Neuron (in vitro differentiated cells): ENCODE results near the gene ABHD16A.

Experiments used
- H2AFZ ChIP-seq: one replicate; pipeline ENCODE4 v1.6.1; 2013; ENCODE audit warnings: low read depth, mild to moderate bottlenecking, inconsistent platforms, low read length, moderate library complexity
- H3K27me3 ChIP-seq: one replicate; pipeline ENCODE4 v1.6.1; 2013; ENCODE audit warnings: low read length; ENCODE audit not compliant: insufficient read depth
- H3K36me3 ChIP-seq: one replicate; pipeline ENCODE4 v1.6.1; 2013; ENCODE audit warnings: low read length; ENCODE audit not compliant: insufficient read depth
- H3K4me1 ChIP-seq: one replicate; pipeline ENCODE4 v1.6.1; 2013; ENCODE audit warnings: low read length; ENCODE audit not compliant: insufficient read depth
- H3K4me3 ChIP-seq: 2 replicates; pipeline ENCODE4 v1.5.1; 2013; ENCODE audit warnings: mild to moderate bottlenecking, low read length, moderate library complexity
- H3K9me3 ChIP-seq: one replicate; pipeline ENCODE4 v1.6.1; 2013; ENCODE audit warnings: low read length

ABHD16A gene

GRCh38 chr6:31702819-31703716, at the start of gene ABHD16A:
Gene ABHD16A, minus strand, starts transcription at chr6:31703324. Its CDS starts 43 bp downstream, at chr6:31703281.
- H3K27me3 ChIP-seq = no peaks in the 10 kb centered on the region
- H3K36me3 ChIP-seq = peaks cover 15% of the 10 kb centered on the region
- no peaks in the 10 kb centered on the region for H3K9me3 ChIP-seq
- H3K4me3 ChIP-seq = peak within 1 kb of the TSS; percentile 93
- peaks cover 9% of the 10 kb centered on the region for H3K4me1 ChIP-seq
- peak within 1 kb of the TSS; percentile 87 for H2AFZ ChIP-seq

- Histone ChIP-seq H3K27me3 (no peaks in the 10 kb centered on the region), H3K9me3 (no peaks in the 10 kb centered on the region), H2AFZ (no peak overlapping the region), H3K36me3 (peaks cover 20% of the 10 kb centered on the region), H3K4me1 (no peaks in the 10 kb centered on the region), H3K4me3 (no peak overlapping the region)
Observed at GRCh38 chr6:31752739-31753319, 49.7 kb upstream of the ABHD16A start.

GRCh38 chr6:31750411-31751022, 47.4 kb upstream of the ABHD16A start:
- no peak overlapping the region for H2AFZ ChIP-seq
- H3K4me3 ChIP-seq = no peak overlapping the region
- no peaks in the 10 kb centered on the region for H3K27me3 ChIP-seq
- H3K4me1 ChIP-seq = no peaks in the 10 kb centered on the region
- H3K36me3 ChIP-seq = peaks cover 32% of the 10 kb centered on the region
- H3K9me3 ChIP-seq = no peaks in the 10 kb centered on the region

GRCh38 chr6:31749301-31750036, 46.3 kb upstream of the ABHD16A start:
- no peaks in the 10 kb centered on the region for H3K9me3 ChIP-seq
- peaks cover 37% of the 10 kb centered on the region for H3K36me3 ChIP-seq
- H3K4me3 ChIP-seq = no peak overlapping the region

GRCh38 chr6:31744422-31744821, 41.3 kb upstream of the ABHD16A start:
- no peaks in the 10 kb centered on the region for H3K9me3 ChIP-seq
- H2AFZ ChIP-seq = no peak overlapping the region
- no peak overlapping the region for H3K4me3 ChIP-seq
- no peaks in the 10 kb centered on the region for H3K27me3 ChIP-seq
- H3K36me3 ChIP-seq = peaks cover 55% of the 10 kb centered on the region
- H3K4me1 ChIP-seq = peaks cover 6% of the 10 kb centered on the region

More at GRCh38 chr6:31749301-31750036, 46.3 kb upstream of the ABHD16A start:
- Histone ChIP-seq H3K27me3 (no peaks in the 10 kb centered on the region), H2AFZ (no peak overlapping the region), H3K4me1 (no peaks in the 10 kb centered on the region)

- H2AFZ ChIP-seq = no peak overlapping the region
Observed at GRCh38 chr6:31742894-31743293, 39.8 kb upstream of the ABHD16A start.

GRCh38 chr6:31741815-31742214, 38.7 kb upstream of the ABHD16A start:
- Histone ChIP-seq H3K36me3 (peaks cover 38% of the 10 kb centered on the region), H3K9me3 (no peaks in the 10 kb centered on the region), H3K4me3 (no peak overlapping the region), H3K4me1 (peaks cover 31% of the 10 kb centered on the region), H3K27me3 (no peaks in the 10 kb centered on the region), H2AFZ (no peak overlapping the region)

More at GRCh38 chr6:31742894-31743293, 39.8 kb upstream of the ABHD16A start:
- H3K27me3 ChIP-seq = no peaks in the 10 kb centered on the region
- H3K4me3 ChIP-seq = no peak overlapping the region
- no peaks in the 10 kb centered on the region for H3K9me3 ChIP-seq
- H3K36me3 ChIP-seq = peaks cover 48% of the 10 kb centered on the region
- peaks cover 21% of the 10 kb centered on the region for H3K4me1 ChIP-seq

GRCh38 chr6:31740397-31741223, 37.5 kb upstream of the ABHD16A start:
- H3K9me3 ChIP-seq = no peaks in the 10 kb centered on the region
- H3K27me3 ChIP-seq = no peaks in the 10 kb centered on the region
- peak overlapping the region; percentile 94 for H3K4me3 ChIP-seq
- H3K4me1 ChIP-seq = peaks cover 37% of the 10 kb centered on the region
- peaks cover 36% of the 10 kb centered on the region for H3K36me3 ChIP-seq
- H2AFZ ChIP-seq = no peak overlapping the region

GRCh38 chr6:31739639-31740396, 36.7 kb upstream of the ABHD16A start, which contains the start of gene MSH5:
Gene MSH5, plus strand, starts transcription at chr6:31740005. Its CDS starts 462 bp downstream, at chr6:31740467.
- Histone ChIP-seq H3K9me3 (no peaks in the 10 kb centered on the region), H3K4me1 (peaks cover 42% of the 10 kb centered on the region)

GRCh38 chr6:31737991-31738979, 35.2 kb upstream of the ABHD16A start:
- H3K4me3 ChIP-seq = peak overlapping the region; percentile 32

More at GRCh38 chr6:31739639-31740396, 36.7 kb upstream of the ABHD16A start, which contains the start of gene MSH5:
- Histone ChIP-seq H2AFZ (peak within 1 kb of the TSS; percentile 27), H3K36me3 (peaks cover 31% of the 10 kb centered on the region), H3K4me3 (peak within 1 kb of the TSS; percentile 94), H3K27me3 (no peaks in the 10 kb centered on the region)

More at GRCh38 chr6:31737991-31738979, 35.2 kb upstream of the ABHD16A start:
- Histone ChIP-seq H3K4me1 (peaks cover 51% of the 10 kb centered on the region), H3K9me3 (no peaks in the 10 kb centered on the region), H3K27me3 (no peaks in the 10 kb centered on the region), H2AFZ (no peak overlapping the region), H3K36me3 (peaks cover 30% of the 10 kb centered on the region)
